AG09309 (cell line): ENCODE measurements around the gene GRID1.

ENCODE experiments used
- DNase-seq: peaks from one replicate; pipeline ENCODE4 v3.0.0-alpha.2; 2010; ENCODE audit warnings: low read depth
- H3K4me3 ChIP-seq: 2 replicates; pipeline ENCODE4 v1.5.1; 2011; ENCODE audit warnings: mild to moderate bottlenecking, low read depth, low read length, moderate library complexity; ENCODE audit not compliant: control insufficient read depth
- TF ChIP-seq, protein P1 (sequence below): IDR thresholded peaks from 2 replicates; pipeline ENCODE4 v1.5.1; 2011; ENCODE audit warnings: mild to moderate bottlenecking, low read depth, low read length, inconsistent platforms; ENCODE audit not compliant: insufficient read depth, control insufficient read depth; ENCODE audit errors: missing control alignments

Gene GRID1

DNA sequence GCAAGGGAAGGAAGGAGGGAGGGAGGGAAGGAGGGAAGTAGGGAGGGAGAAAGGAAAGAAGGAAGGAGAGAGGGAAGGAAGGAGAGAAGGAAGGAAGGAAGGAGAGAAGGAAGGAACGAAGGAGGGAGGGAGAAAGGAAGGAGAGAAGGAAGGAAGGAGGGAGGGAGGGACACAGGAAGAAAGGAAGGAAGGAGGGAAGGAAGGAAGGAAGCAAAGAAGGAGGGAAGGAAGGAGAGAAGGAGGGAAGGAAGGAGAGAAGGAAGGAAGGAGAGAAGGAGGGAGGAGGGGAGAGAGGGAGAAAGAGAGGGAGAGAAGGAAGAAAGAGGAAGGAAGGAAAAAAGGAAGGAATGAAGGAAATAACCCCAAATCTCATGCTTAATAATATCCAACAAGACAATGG is 630.6 kb downstream of the GRID1 start:
- TF ChIP-seq, protein P1, sequence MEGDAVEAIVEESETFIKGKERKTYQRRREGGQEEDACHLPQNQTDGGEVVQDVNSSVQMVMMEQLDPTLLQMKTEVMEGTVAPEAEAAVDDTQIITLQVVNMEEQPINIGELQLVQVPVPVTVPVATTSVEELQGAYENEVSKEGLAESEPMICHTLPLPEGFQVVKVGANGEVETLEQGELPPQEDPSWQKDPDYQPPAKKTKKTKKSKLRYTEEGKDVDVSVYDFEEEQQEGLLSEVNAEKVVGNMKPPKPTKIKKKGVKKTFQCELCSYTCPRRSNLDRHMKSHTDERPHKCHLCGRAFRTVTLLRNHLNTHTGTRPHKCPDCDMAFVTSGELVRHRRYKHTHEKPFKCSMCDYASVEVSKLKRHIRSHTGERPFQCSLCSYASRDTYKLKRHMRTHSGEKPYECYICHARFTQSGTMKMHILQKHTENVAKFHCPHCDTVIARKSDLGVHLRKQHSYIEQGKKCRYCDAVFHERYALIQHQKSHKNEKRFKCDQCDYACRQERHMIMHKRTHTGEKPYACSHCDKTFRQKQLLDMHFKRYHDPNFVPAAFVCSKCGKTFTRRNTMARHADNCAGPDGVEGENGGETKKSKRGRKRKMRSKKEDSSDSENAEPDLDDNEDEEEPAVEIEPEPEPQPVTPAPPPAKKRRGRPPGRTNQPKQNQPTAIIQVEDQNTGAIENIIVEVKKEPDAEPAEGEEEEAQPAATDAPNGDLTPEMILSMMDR: no peak
- no peak overlapping the region for H3K4me3 ChIP-seq
- DNase-seq: no peak

- DNase-seq: no peak
- no peak overlapping the region for H3K4me3 ChIP-seq
- TF ChIP-seq, protein P1: no peak
These were observed 631.8 kb downstream of the GRID1 start for GRCh38 chr10:85734791-85735190.

DNA sequence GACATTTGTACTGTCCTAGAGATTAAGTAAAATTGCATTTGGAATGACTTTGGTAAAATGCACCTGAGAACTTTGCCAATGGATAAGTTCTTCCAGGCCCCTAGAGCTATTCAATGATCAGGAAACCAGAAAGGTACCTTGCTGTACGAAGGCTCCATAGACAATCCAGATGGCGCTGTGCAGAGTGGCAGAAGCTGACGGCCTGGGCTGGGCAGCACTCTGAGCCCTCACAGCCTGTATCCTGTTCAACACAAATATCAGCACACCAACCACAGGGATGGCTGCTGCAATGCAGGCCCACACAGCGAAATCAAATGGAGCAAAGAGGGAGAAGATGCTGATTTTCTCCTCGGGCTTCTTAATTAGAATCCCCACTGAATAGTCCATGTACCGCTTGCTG is 642.4 kb downstream of the GRID1 start:
- TF ChIP-seq, protein P1: no peak
- DNase-seq: no peak
- H3K4me3 ChIP-seq: no peak overlapping the region

GRCh38 chr10:85720931-85721590 is 645.5 kb downstream of the GRID1 start:
- DNase-seq: no peak
- H3K4me3 ChIP-seq: no peak overlapping the region
- TF ChIP-seq, protein P1: no peak

- no peak overlapping the region for H3K4me3 ChIP-seq
- DNase-seq: no peak
- TF ChIP-seq, protein P1: no peak
These were observed 647.2 kb downstream of the GRID1 start for GRCh38 chr10:85719408-85719807.

DNA sequence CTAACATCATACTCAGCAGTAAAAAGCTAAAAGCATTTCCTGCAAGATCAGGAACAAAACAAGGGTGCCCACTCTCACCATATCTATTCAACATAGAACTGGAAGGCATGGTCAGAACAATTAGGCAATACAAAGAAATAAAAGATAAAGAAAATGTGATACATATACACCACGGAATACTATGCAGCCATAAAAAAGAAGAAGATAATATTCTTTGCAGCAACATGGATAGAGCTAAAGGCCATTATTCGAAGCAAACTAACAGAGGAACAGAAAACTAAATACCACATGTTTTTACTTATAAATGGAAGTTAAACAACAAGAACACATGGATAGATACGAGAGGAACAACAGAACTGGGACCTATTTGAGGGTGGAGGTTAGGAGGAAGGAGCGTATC is 652.7 kb downstream of the GRID1 start:
- TF ChIP-seq, protein P1: no peak
- DNase-seq: no peak
- no peak overlapping the region for H3K4me3 ChIP-seq
